ENCODE results near the gene MPC1.

MPC1 gene

DNA sequence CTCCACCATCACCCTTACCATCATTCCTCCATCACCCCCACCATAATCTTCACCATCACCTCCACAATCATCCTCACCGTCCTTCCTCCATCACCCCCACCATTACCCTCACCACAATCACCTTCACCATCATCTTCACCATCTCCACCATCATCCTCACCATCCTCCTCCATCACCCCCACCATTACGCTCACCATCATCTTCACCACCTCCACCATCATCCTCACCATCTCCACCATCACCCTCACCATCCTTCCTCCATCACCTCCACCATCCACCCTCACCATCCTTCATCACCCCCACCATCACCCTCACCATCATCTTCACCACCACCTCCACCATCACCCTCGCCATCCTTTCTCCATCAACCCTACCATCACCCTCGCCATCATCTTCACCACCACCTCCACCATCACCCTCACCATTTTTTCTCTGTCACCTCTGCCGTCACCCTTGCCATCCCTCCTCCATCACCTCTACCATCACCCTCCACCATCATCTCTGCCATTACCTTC lies 33.1 kb upstream of the MPC1 start:
- H3K36me3 ChIP-seq = peaks cover 9% of the 10 kb centered on the region
- H3K4me3 ChIP-seq (ENCODE audit: low read depth, low read length) = no peak overlapping the region
- H3K4me1 ChIP-seq = no peaks in the 10 kb centered on the region
- H3K9me3 ChIP-seq = no peaks in the 10 kb centered on the region
- TF ChIP-seq, protein P1, sequence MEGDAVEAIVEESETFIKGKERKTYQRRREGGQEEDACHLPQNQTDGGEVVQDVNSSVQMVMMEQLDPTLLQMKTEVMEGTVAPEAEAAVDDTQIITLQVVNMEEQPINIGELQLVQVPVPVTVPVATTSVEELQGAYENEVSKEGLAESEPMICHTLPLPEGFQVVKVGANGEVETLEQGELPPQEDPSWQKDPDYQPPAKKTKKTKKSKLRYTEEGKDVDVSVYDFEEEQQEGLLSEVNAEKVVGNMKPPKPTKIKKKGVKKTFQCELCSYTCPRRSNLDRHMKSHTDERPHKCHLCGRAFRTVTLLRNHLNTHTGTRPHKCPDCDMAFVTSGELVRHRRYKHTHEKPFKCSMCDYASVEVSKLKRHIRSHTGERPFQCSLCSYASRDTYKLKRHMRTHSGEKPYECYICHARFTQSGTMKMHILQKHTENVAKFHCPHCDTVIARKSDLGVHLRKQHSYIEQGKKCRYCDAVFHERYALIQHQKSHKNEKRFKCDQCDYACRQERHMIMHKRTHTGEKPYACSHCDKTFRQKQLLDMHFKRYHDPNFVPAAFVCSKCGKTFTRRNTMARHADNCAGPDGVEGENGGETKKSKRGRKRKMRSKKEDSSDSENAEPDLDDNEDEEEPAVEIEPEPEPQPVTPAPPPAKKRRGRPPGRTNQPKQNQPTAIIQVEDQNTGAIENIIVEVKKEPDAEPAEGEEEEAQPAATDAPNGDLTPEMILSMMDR (IDR thresholded peaks at IDR 0.05; ENCODE audit: low read depth, low read length) = no peak
- DNase-seq = no peak
- H3K27me3 ChIP-seq = no peaks in the 10 kb centered on the region

DNA sequence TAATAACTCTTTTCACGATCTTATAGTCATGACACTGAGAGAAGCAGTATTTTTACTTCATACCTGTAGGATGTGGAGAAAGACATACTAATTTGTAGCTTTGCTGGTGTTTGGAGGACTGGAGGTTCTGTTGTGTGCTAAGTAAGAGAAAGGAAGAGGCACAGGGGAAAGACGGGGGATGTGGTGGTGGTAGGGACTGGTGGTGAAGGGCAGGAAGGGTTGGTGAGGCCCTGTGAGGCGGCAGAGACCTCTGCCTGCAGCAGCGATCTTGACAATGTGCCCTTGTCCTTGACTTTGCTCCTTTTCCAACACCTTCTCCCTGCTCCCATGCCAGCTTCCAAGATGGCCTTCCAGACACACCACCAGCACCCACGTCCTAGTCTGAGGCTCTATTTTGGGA lies 32.6 kb upstream of the MPC1 start:
- Histone ChIP-seq H3K36me3 (peaks cover 9% of the 10 kb centered on the region), H3K9me3 (no peaks in the 10 kb centered on the region), H3K4me1 (no peaks in the 10 kb centered on the region), H3K4me3 (ENCODE audit: low read depth, low read length) (no peak overlapping the region), H3K27me3 (no peaks in the 10 kb centered on the region)
- DNase-seq = no peak
- TF ChIP-seq, protein P1 (IDR thresholded peaks at IDR 0.05; ENCODE audit: low read depth, low read length) = no peak

DNA sequence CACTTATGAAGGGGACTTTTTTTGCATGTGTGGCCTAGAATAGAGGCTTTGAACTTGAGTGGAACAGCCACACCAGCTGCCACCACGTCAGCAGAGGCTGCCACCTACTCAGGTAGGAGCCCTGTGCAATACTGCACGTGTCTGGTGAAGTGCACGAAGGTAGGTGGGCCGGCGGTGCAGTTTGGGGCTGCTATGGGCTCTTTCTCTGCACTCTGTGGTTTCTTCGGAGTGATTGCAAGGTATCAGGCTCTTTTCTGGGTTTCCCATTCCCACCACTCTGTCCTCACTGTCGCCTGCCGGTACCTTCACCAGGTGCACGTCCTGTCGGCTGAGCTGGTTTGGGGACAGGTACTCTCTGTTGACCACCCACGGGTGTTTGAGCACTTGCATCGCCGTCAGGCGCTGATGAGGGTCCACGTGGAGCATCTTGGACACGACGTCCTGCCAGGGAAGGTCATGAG lies 30.8 kb upstream of the MPC1 start:
- Histone ChIP-seq H3K27me3 (no peaks in the 10 kb centered on the region), H3K4me3 (ENCODE audit: low read depth, low read length) (no peak overlapping the region), H3K4me1 (no peaks in the 10 kb centered on the region), H3K36me3 (no peaks in the 10 kb centered on the region; the same call in 1 of the 2 replicates), H3K9me3 (no peaks in the 10 kb centered on the region)
- DNase-seq = no peak
- TF ChIP-seq, protein P1 (IDR thresholded peaks at IDR 0.05; ENCODE audit: low read depth, low read length) = no peak

DNA sequence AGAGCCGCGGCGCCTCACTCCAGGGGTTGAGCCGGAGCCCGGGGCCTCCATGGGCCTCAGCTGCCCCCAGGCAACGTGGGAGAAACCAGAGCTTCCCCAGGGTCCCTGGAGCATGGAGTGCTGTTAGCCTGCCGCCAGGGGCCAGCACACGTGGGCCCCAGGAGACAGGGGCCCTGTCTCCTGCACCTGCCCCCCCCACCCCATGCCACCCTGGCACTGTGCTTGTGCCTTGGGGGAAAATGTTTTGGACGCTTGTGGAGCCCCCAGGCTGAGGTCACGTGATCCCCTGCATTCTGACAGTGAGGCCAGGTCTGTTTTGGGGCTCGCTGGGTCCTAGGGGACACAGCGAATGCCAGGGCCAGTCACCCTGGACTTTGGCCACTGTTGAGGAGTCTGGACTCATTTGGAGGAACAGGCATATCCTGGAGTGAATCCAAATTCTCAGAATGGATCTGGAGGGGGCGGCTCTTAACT lies 30.2 kb upstream of the MPC1 start:
- TF ChIP-seq, protein P1 (IDR thresholded peaks at IDR 0.05; ENCODE audit: low read depth, low read length) = peak; percentile 8; the same call in 1 of the 2 replicates
- H3K9me3 ChIP-seq = no peaks in the 10 kb centered on the region
- no peaks in the 10 kb centered on the region for H3K4me1 ChIP-seq
- DNase-seq = peak; percentile 39
- H3K27me3 ChIP-seq = no peaks in the 10 kb centered on the region
- H3K36me3 ChIP-seq = no peaks in the 10 kb centered on the region; the same call in 1 of the 2 replicates
- no peak overlapping the region for H3K4me3 ChIP-seq (ENCODE audit: low read depth, low read length)

DNA sequence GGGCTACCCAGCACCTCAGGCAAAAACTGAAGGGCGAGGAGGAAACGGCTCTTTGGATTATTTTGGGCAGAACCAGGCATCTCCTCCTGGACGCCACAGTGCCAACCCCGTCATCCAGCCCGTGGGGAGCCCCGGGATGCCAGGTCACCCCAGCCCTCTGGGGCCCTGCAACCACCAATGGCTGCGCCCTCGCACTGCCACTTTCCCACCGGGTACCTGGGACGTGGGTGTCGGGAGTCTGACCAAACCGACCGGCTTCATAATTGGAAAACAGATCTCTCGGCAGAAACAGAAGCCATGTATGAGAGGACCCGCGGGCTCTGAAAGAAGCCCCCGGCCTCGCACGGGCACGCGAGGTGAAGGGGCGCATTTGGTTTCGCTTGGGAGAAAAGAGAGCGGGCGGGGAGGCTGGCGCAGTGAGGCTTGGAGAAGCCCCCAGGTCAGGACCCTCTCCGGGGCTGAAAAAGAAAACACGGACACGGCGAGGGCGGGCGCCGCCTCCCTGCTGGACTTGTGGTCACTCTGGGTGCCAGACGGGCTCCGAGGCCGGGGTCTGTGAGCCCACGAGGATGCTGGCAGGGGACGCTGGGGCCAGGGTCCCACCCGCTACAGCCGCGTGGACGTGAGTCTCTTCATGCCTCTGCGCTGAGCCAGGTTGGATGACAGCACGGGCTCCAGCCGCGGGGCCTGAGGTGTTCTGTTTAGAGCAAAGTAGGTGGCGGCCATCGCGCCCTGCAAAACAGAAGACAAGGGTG lies 29.6 kb upstream of the MPC1 start:
- no peak overlapping the region for H3K4me3 ChIP-seq (ENCODE audit: low read depth, low read length)
- DNase-seq = no peak
- no peaks in the 10 kb centered on the region for H3K27me3 ChIP-seq
- TF ChIP-seq, protein P1 (IDR thresholded peaks at IDR 0.05; ENCODE audit: low read depth, low read length) = no peak
- no peaks in the 10 kb centered on the region for H3K9me3 ChIP-seq
- no peaks in the 10 kb centered on the region; the same call in 1 of the 2 replicates for H3K36me3 ChIP-seq
- no peaks in the 10 kb centered on the region for H3K4me1 ChIP-seq

DNA sequence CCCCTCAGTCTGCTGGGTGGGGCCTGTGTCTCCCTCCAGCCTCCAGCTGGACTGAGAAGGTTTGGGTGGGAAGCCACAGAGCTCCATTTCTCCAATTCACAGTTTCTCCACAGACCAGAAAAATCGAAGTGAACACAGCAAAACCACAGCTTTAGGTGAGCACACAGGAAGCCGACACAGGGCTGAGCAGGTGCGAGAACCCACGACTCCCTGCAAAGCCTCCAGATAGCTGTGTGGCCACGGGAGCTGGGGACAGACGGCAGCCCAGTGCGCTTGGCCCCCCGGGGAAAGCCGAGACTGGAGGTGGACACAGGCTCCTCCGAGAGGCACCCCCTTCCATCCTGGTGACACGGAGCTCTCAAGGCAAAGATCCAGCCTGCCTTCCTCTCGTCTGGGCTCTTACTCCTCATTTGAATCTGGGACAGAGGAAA lies 29.0 kb upstream of the MPC1 start:
- H3K9me3 ChIP-seq = no peaks in the 10 kb centered on the region

More for the DNA sequence above, 29.0 kb upstream of the MPC1 start:
- no peak overlapping the region for H3K4me3 ChIP-seq (ENCODE audit: low read depth, low read length)
- no peaks in the 10 kb centered on the region for H3K27me3 ChIP-seq
- TF ChIP-seq, protein P1 (IDR thresholded peaks at IDR 0.05; ENCODE audit: low read depth, low read length) = no peak
- no peaks in the 10 kb centered on the region; the same call in 1 of the 2 replicates for H3K36me3 ChIP-seq
- H3K4me1 ChIP-seq = no peaks in the 10 kb centered on the region
- no peak for DNase-seq

Data from BE2C (cell line).